ENCODE results near the gene GALNTL6.
A peak's percentile ranks its signal among the peaks of the same experiment; 100 is the strongest.
"Not testable (repeated sequence)": the region's sequence is repeated elsewhere in the genome, so short reads cannot be mapped to it uniquely, and the experiment has no call there.

The GALNTL6 gene

GRCh38 chr4:172776203-172776861, 963.1 kb downstream of the GALNTL6 start:
- no peak for DNase-seq

DNA sequence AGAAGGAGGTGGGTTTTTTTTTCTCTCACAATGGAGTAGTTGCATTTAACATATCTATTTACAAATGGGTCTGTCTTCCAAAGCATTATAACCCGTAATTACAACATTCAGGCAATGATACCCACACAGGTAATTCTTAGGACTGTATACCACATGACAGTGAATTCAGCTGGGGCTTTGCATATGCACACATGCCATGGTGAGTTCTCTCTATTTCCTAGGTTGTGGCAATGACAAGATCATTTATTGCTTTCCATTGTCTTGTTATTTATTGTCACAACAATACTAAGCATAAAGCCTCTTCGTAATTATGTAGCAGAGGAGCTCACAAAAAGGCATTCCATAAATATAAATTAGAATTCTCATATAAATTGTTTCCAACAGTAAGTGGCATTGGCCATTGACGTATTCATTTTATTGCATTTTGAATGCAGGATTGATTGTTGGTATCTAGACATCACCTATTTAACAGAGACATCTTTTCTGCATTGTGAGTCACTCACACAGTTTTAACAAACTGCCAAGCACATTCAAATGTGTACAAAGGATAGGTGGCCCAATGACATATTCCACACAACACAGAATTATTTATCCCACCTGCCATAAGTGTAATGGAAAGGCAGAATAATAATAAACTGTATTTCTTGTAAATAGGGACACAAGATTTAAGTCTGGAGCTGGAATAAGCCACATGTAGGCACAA, 964.7 kb downstream of the GALNTL6 start:
- no peak for DNase-seq

DNA sequence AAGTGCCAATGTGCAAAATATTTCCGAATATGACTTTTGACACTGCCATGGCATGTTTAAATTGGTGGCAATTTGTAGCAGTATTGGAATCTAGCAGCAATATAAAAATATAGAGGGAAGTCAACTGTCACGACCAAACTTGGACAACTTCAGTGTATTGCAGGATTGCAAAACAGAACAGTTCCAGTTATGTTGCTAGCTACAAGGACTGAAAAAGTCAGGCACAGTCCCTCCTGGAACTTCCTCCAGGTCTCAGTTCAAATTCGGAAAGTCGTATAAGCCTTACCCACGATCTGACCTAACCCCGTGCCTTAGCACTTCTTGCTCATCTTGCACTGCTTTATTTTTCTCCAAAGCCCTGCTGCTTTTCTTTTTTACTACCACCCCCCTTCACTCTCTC, 965.4 kb downstream of the GALNTL6 start:
- DNase-seq, result no peak

GRCh38 chr4:172780566-172781081, 967.4 kb downstream of the GALNTL6 start:
- no peak for DNase-seq

DNA sequence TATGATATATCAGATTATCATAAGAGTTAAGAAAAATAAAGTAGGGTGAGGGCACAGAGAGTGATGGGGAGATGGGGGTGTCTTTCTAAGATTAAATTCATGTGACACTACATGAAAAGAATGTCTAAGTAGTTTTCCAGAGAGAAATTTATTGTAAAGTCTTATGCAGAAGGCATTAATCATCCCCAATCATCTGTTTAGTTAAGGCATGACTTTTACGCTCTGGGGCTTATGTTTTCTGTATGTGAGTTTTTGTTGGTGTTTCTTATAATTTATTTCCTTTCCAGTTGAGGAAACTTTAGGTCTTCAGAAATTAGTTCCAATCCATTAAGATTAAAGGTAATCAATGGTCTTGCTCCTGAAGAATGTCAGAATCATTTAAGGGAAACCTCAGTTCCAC, 972.4 kb downstream of the GALNTL6 start:
- DNase-seq, result no peak

GRCh38 chr4:172786039-172786792, 973.0 kb downstream of the GALNTL6 start:
- no peak for DNase-seq

DNA sequence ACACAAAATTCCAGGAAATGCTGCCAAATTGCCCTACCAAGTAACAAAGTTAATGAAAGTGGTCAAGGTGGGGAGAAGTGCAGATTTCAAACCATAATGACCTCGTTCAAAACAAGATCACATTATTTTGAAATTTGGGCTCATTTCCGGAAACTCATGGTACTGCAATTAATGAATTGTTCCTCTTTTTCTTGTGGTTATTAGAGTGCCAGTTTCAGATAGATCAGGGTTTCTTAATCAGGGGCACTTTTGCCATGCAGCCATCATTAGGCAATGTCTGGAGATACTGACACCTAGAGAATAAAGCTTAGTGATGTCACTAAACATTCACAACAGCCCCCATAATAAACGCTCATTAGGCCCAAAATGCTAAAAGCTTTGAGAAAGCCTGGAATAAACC, 973.9 kb downstream of the GALNTL6 start:
- peak; percentile 35 to 52 for DNase-seq

DNA sequence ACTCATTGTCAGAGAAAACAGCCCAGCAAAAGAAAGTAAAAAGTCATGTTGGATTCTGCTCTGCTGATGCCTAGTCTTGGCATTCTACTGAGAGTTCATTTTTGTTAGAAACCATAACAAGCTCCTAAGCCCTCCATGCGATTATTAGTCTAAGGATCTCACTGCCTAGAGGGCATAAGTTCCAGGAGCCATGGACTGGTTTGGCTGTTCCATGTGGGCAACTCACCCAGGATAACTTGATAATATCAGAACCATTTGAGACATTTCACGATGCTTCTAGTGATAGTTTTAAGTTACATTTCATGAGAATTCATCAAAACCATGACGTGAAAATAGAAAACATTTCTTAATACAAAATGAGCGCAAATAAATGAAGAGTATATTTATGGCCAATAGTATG, 978.6 kb downstream of the GALNTL6 start:
- no peak for DNase-seq

- no peak for DNase-seq
Observed at GRCh38 chr4:172793565-172794306, 980.5 kb downstream of the GALNTL6 start.

GRCh38 chr4:172794307-172794703, 981.1 kb downstream of the GALNTL6 start:
- no peak for DNase-seq

- DNase-seq, result not testable (repeated sequence)
Observed at GRCh38 chr4:172797281-172797680, 984.1 kb downstream of the GALNTL6 start.

- no peak for DNase-seq
Observed at GRCh38 chr4:172802032-172802431, 988.8 kb downstream of the GALNTL6 start.

DNA sequence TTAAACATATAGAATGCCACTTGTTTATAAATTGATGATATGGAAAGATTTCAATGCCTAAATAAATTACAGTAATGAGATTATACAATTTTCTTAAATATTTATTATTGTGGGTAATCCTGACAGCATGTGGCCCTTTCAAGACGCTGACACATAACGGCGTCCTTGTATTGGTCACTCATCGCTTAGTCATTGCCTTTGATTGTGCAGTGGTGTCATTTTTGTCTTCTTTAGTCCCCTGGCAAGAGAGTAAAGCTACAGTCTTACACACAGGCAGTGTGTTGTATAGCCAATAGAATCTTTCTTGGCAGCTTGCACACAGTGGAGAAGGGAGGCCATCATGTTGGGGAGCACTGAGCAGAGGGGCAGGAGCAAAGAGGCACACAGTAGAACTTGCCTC, 993.6 kb downstream of the GALNTL6 start:
- DNase-seq, result no peak

GRCh38 chr4:172808196-172808595, 995.0 kb downstream of the GALNTL6 start:
- DNase-seq, result no peak

- DNase-seq, result no peak
Observed at GRCh38 chr4:172809319-172809718, 996.1 kb downstream of the GALNTL6 start.

DNA sequence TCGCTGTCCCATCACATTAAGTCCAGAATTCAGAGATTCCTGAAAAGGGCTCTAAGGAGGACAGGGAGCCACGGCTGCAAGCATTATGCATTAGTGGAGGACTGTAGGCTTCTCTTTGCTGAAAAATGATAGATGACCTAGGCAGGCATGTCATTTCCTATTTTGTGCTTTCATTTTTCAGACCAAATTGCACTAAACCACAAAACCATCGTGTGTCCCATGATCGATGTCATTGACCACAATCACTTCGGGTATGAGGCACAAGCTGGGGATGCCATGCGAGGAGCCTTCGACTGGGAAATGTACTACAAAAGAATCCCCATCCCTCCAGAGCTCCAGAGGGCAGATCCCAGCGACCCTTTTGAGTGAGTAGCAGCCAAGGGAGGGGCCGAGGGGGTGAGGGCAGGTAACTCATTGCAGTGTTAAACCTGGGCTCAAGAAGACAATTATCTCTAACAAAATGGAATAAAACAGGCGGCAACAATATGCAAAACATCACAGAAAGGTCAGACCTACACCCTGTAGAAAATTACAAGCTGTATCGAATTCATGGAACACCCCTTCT, 1000.2 kb downstream of the GALNTL6 start:
- no peak for DNase-seq

DNA sequence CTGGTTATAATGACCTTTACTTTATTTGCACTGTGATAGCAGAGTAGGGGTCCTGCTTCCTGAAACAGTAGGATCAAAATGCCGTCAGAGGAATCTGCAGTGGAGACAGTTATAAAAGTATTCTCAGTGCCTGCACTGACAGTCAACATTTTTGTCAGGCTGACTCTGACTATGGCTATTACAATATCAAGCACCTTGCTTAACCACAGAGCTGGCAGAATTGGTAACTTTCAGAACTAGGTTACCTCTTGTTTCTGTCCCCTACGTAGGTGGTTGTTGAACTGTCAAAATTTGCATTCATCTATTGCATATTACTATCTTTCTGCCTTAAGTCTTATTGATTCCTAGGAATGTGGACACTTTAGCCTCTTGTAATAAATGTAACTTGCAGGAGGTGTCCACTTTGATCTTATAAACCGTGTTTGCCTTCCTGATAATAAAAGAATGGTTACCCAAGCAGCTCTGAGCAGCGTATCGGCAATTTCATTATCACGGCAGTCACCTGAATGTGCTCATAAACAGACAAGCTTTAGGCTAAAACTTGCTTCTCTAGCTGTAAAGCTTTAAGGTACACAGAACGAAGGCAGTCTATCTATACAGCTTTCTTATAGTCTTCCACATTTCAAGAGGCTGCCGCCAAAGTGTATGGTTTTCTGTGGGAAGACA, 1002.4 kb downstream of the GALNTL6 start:
- DNase-seq, result no peak

DNA sequence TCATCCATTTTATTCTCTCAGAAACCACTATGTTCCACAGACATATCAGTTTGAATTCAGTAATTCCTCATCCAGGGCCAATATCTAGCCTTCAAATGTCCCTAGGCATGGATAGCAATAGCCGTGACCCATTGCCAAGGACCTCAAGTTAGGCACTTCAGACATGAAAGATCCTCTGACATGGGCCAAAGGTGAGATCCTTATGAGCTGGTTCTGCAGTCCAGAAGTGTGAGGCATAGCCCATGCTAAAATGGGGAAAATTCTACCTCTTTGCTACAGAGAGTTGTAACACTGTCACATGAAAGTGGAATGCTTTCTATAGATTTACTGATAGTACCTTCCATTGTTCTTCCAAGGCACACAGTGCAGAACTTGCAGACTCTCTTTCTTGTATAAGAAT, 1005.7 kb downstream of the GALNTL6 start:
- DNase-seq, result no peak

DNA sequence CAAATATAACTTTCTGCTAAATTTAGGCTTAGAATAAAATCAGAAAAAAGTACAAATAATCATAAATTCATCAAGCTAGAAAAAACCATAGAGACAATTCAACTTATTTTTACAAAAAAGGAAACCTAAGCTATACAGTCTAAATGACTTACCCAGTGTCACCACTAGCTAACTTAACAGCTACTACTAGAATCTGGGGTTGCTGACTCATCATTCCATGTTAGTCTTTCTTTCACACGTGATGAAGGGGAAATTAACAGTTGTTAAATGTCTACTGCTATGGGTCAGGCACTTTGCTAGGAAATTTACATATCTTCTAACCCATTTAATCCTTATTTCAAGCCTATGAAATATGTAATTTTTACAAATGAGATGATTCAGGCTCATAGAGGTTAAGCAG, 1006.1 kb downstream of the GALNTL6 start:
- DNase-seq, result no peak

DNA sequence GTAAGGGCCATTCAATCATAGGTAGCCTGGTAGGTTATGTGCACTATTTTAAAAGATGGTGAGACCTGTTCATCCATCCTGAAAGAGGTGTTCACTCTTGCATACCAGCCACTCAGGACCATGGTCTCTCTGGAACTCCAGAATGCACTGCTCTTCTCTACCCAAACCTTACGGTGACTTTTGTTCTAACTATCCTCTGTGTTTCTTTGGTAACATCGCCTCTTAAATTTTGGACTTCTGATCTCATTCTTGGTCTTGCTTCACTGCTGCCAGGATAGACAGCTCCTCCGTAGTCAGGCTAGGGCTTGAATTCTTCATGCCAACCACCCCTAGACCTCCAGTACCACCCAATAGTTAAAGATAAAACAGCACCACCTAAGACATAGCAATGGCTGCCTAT, 1009.1 kb downstream of the GALNTL6 start:
- no peak for DNase-seq

GRCh38 chr4:172826346-172826745, 1013.1 kb downstream of the GALNTL6 start:
- no peak for DNase-seq

- no peak for DNase-seq
Observed at GRCh38 chr4:172826861-172827260, 1013.7 kb downstream of the GALNTL6 start.

Data from AML-193 (cell line).